ENCODE data around the gene INPP5A. TPM values are rescaled to one million over a fixed set of nuclear protein-coding genes. Genes with fewer than 3 reads are reported as not detected.

The INPP5A gene
- total RNA-seq, 4 donors from 2014 or later = 34.8 to 80.8 (median 52.8) TPM

GRCh38 chr10:132520177-132520811 is 17.3 kb upstream of the INPP5A start:
- no peaks in the 10 kb centered on the region for H3K36me3 ChIP-seq
- H3K27me3 ChIP-seq = no peaks in the 10 kb centered on the region
- in situ Hi-C loops (cut with MboI; ENCODE audit: low pct_ligation_motif_present in 1 of 4, low pct_unique_long_range_greater_than_20kb in 1 of 4, low sequenced_read_pairs in 3 of 4) (no loop called here), intact Hi-C loops (cut with DNase I; ENCODE audit: low total_unique reads) (no loop called here)
- TF ChIP-seq EP300 (IDR thresholded peaks at IDR 0.05; ENCODE audit: low read depth) = no peak
- peak in 1 of 3 donors; percentile 33 for TF ChIP-seq POLR2AphosphoS5 (IDR thresholded peaks at IDR 0.05)
- no peak for TF ChIP-seq POLR2A (IDR thresholded peaks at IDR 0.05)
- no peak for TF ChIP-seq CTCF (IDR thresholded peaks at IDR 0.05)
- DNase-seq = peak; percentile 16
- H3K4me1 ChIP-seq = peaks cover 40 to 58% (median 47%) of the 10 kb centered on the region in 4 donors
- 58% methylated on average over 16 of the region's 17 CpGs; no CpG with 5 or more reads in 1 of the 2 donors for WGBS, 2 donors (ENCODE audit: low coverage in 1 of 2)
- H3K9me3 ChIP-seq = no peaks in the 10 kb centered on the region
- H3K27ac ChIP-seq = peak overlapping the region; percentile 73 to 87 (median 80)
- H3K4me3 ChIP-seq = no peak overlapping the region

- in situ Hi-C loops (cut with MboI; ENCODE audit: low pct_ligation_motif_present in 1 of 4, low pct_unique_long_range_greater_than_20kb in 1 of 4, low sequenced_read_pairs in 3 of 4) = no loop called here
These were observed 16.5 kb upstream of the INPP5A start for GRCh38 chr10:132521041-132521465.

GRCh38 chr10:132521466-132522102 is 16.0 kb upstream of the INPP5A start:
- Histone ChIP-seq H3K27me3 (no peaks in the 10 kb centered on the region), H3K4me3 (no peak overlapping the region), H3K36me3 (no peaks in the 10 kb centered on the region), H3K27ac (peak overlapping the region in 1 of 4 donors; percentile 87), H3K4me1 (peaks cover 40 to 50% (median 43%) of the 10 kb centered on the region in 4 donors), H3K9me3 (no peaks in the 10 kb centered on the region)
- 85% methylated on average over 9 of the region's 19 CpGs; no CpG with 5 or more reads in 1 of the 2 donors for WGBS, 2 donors (ENCODE audit: low coverage in 1 of 2)
- intact Hi-C loops (cut with DNase I; ENCODE audit: low total_unique reads) (no loop called here), in situ Hi-C loops (cut with MboI; ENCODE audit: low pct_ligation_motif_present in 1 of 4, low pct_unique_long_range_greater_than_20kb in 1 of 4, low sequenced_read_pairs in 3 of 4) (no loop called here)
- peak; percentile 6 for DNase-seq
- TF ChIP-seq EP300 (IDR thresholded peaks at IDR 0.05; ENCODE audit: low read depth) (no peak), CTCF (IDR thresholded peaks at IDR 0.05) (no peak), POLR2AphosphoS5 (IDR thresholded peaks at IDR 0.05) (no peak), POLR2A (IDR thresholded peaks at IDR 0.05) (no peak)

More at GRCh38 chr10:132521041-132521465, 16.5 kb upstream of the INPP5A start:
- TF ChIP-seq POLR2AphosphoS5 (IDR thresholded peaks at IDR 0.05) (no peak), EP300 (IDR thresholded peaks at IDR 0.05; ENCODE audit: low read depth) (no peak), POLR2A (IDR thresholded peaks at IDR 0.05) (no peak), CTCF (IDR thresholded peaks at IDR 0.05) (no peak)
- Histone ChIP-seq H3K4me3 (no peak overlapping the region), H3K9me3 (no peaks in the 10 kb centered on the region), H3K4me1 (peaks cover 40 to 54% (median 47%) of the 10 kb centered on the region in 4 donors), H3K36me3 (no peaks in the 10 kb centered on the region), H3K27ac (peak overlapping the region; percentile 73 to 87 (median 80)), H3K27me3 (no peaks in the 10 kb centered on the region)
- DNase-seq = peak; percentile 10
- intact Hi-C loops (cut with DNase I; ENCODE audit: low total_unique reads) = no loop called here
- WGBS, 2 donors (ENCODE audit: low coverage in 1 of 2) = 85% methylated on average over 14 of the region's 14 CpGs; no CpG with 5 or more reads in 1 of the 2 donors

Data from transverse colon (tissue), 4 donors.